ENCODE data around the gene RNF130. TPM values are rescaled to one million over a fixed set of nuclear protein-coding genes. Genes with fewer than 3 reads are reported as not detected.
"Not testable (repeated sequence)": the region's sequence is repeated elsewhere in the genome, so short reads cannot be mapped to it uniquely, and the experiment has no call there.

The RNF130 gene
- total RNA-seq, 6 experiments from 2014 or later: 66.7 to 119 (median 89.9) TPM

DNA sequence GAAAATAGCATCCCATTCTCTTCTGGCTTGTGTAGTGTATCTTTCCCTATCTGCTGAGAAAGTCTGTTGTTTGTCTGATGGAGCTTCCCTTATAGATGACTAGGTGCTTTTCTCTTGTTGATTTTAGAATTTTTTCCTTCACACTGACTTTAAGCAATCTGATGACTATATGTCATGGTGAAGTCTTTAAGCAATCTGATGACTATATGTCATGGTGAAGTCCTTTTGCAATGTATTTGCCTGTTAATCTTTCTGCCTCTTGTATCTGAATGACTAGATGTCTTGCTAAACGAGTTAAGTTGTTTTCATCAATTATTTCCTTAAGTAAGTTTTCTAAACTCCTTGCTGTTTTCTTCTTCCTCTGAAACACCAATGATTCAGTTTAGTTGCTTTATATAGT is 80.5 kb downstream of the RNF130 start:
- no peaks in the 10 kb centered on the region for H3K27me3 ChIP-seq
- H3K9me3 ChIP-seq: no peaks in the 10 kb centered on the region
- no peaks in the 10 kb centered on the region for H3K36me3 ChIP-seq
- no peak for TF ChIP-seq CTCF (IDR thresholded peaks at IDR 0.05)
- no peak for TF ChIP-seq POLR2A (IDR thresholded peaks at IDR 0.05)
- no peak overlapping the region for H3K27ac ChIP-seq
- DNase-seq: no peak
- intact Hi-C loops (cut with DNase I): no loop called here
- no peak for ATAC-seq
- WGBS (ENCODE audit: insufficient coverage, low coverage, low lambda C conversion rate, missing lambda C conversion rate): 80% methylated on average over 1 of the region's 1 CpG
- peaks cover 0 to 6% (median 0%) of the 10 kb centered on the region in 4 donors for H3K4me1 ChIP-seq
- H3K4me3 ChIP-seq: no peak overlapping the region

GRCh38 chr5:179990525-179990924 is 81.0 kb downstream of the RNF130 start:
- intact Hi-C loops (cut with DNase I); ATAC-seq; H3K27me3 ChIP-seq; DNase-seq; H3K27ac ChIP-seq; H3K4me3 ChIP-seq; H3K36me3 ChIP-seq; H3K4me1 ChIP-seq; H3K9me3 ChIP-seq: not testable (repeated sequence)
- WGBS (ENCODE audit: insufficient coverage, low coverage, low lambda C conversion rate, missing lambda C conversion rate): 100% methylated on average over 1 of the region's 8 CpGs

- DNase-seq: no peak
- Histone ChIP-seq H3K27me3 (no peaks in the 10 kb centered on the region), H3K9me3 (no peaks in the 10 kb centered on the region), H3K4me1 (no peaks in the 10 kb centered on the region), H3K4me3 (no peak overlapping the region), H3K27ac (no peak overlapping the region), H3K36me3 (no peaks in the 10 kb centered on the region)
- 74% methylated on average over 4 of the region's 6 CpGs for WGBS (ENCODE audit: insufficient coverage, low coverage, low lambda C conversion rate, missing lambda C conversion rate)
- TF ChIP-seq POLR2A (IDR thresholded peaks at IDR 0.05): no peak
- TF ChIP-seq CTCF (IDR thresholded peaks at IDR 0.05): peak in 2 of 4 donors; percentile 10 to 21
- peak; percentile 36 to 68 (median 51) for ATAC-seq
- intact Hi-C loops (cut with DNase I): no loop called here
These were observed 85.2 kb downstream of the RNF130 start for GRCh38 chr5:179986328-179986727.

DNA sequence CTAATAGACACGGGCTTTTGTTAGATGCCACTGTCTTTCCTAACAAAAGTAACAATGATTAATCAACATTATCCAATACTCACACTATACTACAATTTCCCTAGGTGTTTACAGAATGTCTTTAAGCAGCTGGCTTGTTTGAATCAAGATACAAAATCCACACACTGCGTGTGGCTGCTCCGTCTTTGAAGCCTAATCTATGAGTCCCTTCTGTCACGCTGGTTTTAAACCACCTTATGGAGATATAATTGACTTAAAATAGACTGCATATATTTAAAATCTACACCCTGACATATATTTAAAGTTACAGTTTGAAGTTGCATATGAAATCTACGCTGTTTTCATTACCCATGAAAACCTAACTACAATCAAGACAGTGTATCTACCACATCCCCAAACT is 89.9 kb downstream of the RNF130 start:
- Histone ChIP-seq H3K36me3 (peaks cover 0 to 14% (median 1%) of the 10 kb centered on the region in 4 donors), H3K9me3 (no peaks in the 10 kb centered on the region), H3K27ac (no peak overlapping the region), H3K4me1 (peaks cover 0 to 13% (median 5%) of the 10 kb centered on the region in 4 donors), H3K4me3 (no peak overlapping the region), H3K27me3 (no peaks in the 10 kb centered on the region)
- no peak for TF ChIP-seq CTCF (IDR thresholded peaks at IDR 0.05)
- no peak for TF ChIP-seq POLR2A (IDR thresholded peaks at IDR 0.05)
- ATAC-seq: no peak
- WGBS (ENCODE audit: insufficient coverage, low coverage, low lambda C conversion rate, missing lambda C conversion rate): 86% methylated on average over 5 of the region's 5 CpGs
- no peak for DNase-seq
- intact Hi-C loops (cut with DNase I): no loop called here

- WGBS (ENCODE audit: insufficient coverage, low coverage, low lambda C conversion rate, missing lambda C conversion rate): 93% methylated on average over 7 of the region's 7 CpGs
- intact Hi-C loops (cut with DNase I): no loop called here
These were observed 90.8 kb downstream of the RNF130 start for GRCh38 chr5:179980767-179981166.

More at GRCh38 chr5:179980767-179981166, 90.8 kb downstream of the RNF130 start:
- ATAC-seq (no peak), DNase-seq (no peak)
- Histone ChIP-seq H3K27me3 (no peaks in the 10 kb centered on the region), H3K4me1 (peaks cover 0 to 13% (median 5%) of the 10 kb centered on the region in 4 donors), H3K36me3 (peaks cover 0 to 16% (median 4%) of the 10 kb centered on the region in 4 donors), H3K4me3 (no peak overlapping the region), H3K27ac (no peak overlapping the region), H3K9me3 (no peaks in the 10 kb centered on the region)
- TF ChIP-seq POLR2A (IDR thresholded peaks at IDR 0.05): no peak
- no peak for TF ChIP-seq CTCF (IDR thresholded peaks at IDR 0.05)
